HG03457 (cell line): ENCODE results near the gene KCNQ1OT1.

Experiments
- ATAC-seq: cut with Tn5 transposase; IDR thresholded peaks from one replicate; pipeline ENCODE4 v1.9.1; 2021; ENCODE audit warnings: moderate number of reproducible peaks; ENCODE audit not compliant: unreplicated experiment

The KCNQ1OT1 gene

GRCh38 chr11:2612884-2613571 is 86.8 kb downstream of the KCNQ1OT1 start:
- no peak for ATAC-seq

GRCh38 chr11:2609345-2609744 is 90.4 kb downstream of the KCNQ1OT1 start:
- ATAC-seq: no peak

GRCh38 chr11:2599561-2600189 is 100.1 kb downstream of the KCNQ1OT1 start:
- ATAC-seq: no peak

- ATAC-seq: no peak
These were observed 104.6 kb downstream of the KCNQ1OT1 start for GRCh38 chr11:2595204-2595603.

- no peak for ATAC-seq
These were observed 105.5 kb downstream of the KCNQ1OT1 start for GRCh38 chr11:2594267-2594666.

GRCh38 chr11:2593393-2593950 is 106.3 kb downstream of the KCNQ1OT1 start:
- no peak for ATAC-seq

GRCh38 chr11:2592559-2593392 is 107.0 kb downstream of the KCNQ1OT1 start:
- no peak for ATAC-seq

GRCh38 chr11:2591805-2592204 is 108.0 kb downstream of the KCNQ1OT1 start:
- ATAC-seq: no peak

GRCh38 chr11:2590965-2591754 is 108.6 kb downstream of the KCNQ1OT1 start:
- no peak for ATAC-seq

GRCh38 chr11:2590131-2590964 is 109.4 kb downstream of the KCNQ1OT1 start:
- no peak for ATAC-seq

GRCh38 chr11:2589538-2589934 is 110.3 kb downstream of the KCNQ1OT1 start:
- ATAC-seq: no peak

GRCh38 chr11:2588809-2589537 is 110.8 kb downstream of the KCNQ1OT1 start:
- no peak for ATAC-seq

- no peak for ATAC-seq
These were observed 111.6 kb downstream of the KCNQ1OT1 start for GRCh38 chr11:2587976-2588748.

GRCh38 chr11:2587132-2587930 is 112.5 kb downstream of the KCNQ1OT1 start:
- no peak for ATAC-seq

- ATAC-seq: no peak
These were observed 113.0 kb downstream of the KCNQ1OT1 start for GRCh38 chr11:2586793-2587131.

GRCh38 chr11:2586087-2586792 is 113.6 kb downstream of the KCNQ1OT1 start:
- no peak for ATAC-seq

GRCh38 chr11:2585566-2586086 is 114.2 kb downstream of the KCNQ1OT1 start:
- ATAC-seq: no peak
